ENCODE results near the gene LLPH. TPM values are rescaled to one million over a fixed set of nuclear protein-coding genes. Genes with fewer than 3 reads are reported as not detected.

LLPH gene
- total RNA-seq, 1 donor from 2014 or later, result 19.9 TPM

DNA sequence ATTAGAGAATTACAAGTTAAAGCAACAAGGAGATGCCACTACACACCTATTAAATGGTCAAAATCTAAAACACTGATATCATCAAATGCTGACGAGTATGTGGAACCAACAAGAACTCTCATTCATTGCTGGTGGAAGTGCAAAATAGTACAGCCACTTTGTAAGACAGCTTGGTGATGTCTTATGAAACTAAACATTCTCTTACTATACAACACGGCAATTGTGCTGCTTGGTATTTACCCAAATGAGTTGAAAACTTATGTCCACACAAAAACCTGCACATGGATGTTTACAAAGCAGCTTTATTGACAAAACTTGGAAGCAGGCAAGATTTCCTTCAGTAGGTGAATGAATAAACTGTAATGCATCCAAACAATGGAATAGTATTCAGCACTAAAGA, 36.0 kb upstream of the LLPH start:
- H3K27ac Mint-ChIP-seq, result no peak overlapping the region
- Histone ChIP-seq H3K4me1 (peaks cover 8% of the 10 kb centered on the region), H3K36me3 (peaks cover 3% of the 10 kb centered on the region), H2AFZ (replicated peaks) (no peak overlapping the region), H3K27me3 (no peaks in the 10 kb centered on the region), H3K27ac (no peak overlapping the region), H3K79me2 (ENCODE audit: low read depth) (peaks cover 65% of the 10 kb centered on the region), H3K4me3 (no peak overlapping the region), H4K20me1 (ENCODE audit: low read depth) (no peaks in the 10 kb centered on the region), H3K9me3 (ENCODE audit: low read depth) (no peaks in the 10 kb centered on the region), H3K4me2 (no peak overlapping the region), H3K9ac (no peak overlapping the region), H3F3A (ENCODE audit: low read depth) (peaks cover 22% of the 10 kb centered on the region)
- peaks cover 6% of the 10 kb centered on the region for H3K4me1 Mint-ChIP-seq
- peaks cover 2% of the 10 kb centered on the region for H3K27me3 Mint-ChIP-seq (ENCODE audit: insufficient read depth, low read depth)
- H3K36me3 Mint-ChIP-seq, result peaks cover 29% of the 10 kb centered on the region
- H3K9me3 Mint-ChIP-seq, result peaks cover 28% of the 10 kb centered on the region
- DNase-seq (ENCODE audit: low spot score), result no peak
- TF ChIP-seq EZH2phosphoT487 (IDR thresholded peaks at IDR 0.05) (no peak), EZH2 (IDR thresholded peaks at IDR 0.05) (no peak), CTCF (IDR thresholded peaks at IDR 0.05) (no peak)
- no peak overlapping the region for H3K4me3 Mint-ChIP-seq

DNA sequence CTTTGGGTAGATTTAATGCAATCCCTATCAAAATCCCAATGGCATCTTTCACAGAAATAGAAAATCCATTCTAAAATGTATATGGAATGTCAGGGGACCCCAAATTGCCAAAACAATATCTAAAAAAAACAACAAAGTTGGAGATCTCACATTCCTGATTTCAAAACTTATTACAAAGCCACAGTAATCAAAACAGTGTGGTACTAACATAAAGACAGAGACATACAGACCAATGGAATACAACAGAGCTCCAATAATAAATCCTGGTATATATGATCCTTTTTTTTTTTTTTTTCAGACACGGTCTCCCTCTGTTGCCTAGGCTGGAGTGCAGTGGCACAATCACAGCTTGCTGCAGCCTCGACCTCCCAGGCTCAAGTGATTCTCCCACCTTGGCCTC, 34.6 kb upstream of the LLPH start:
- peaks cover 72% of the 10 kb centered on the region for H3K79me2 ChIP-seq (ENCODE audit: low read depth)
- Mint-ChIP-seq H3K27me3 (ENCODE audit: insufficient read depth, low read depth) (peaks cover 2% of the 10 kb centered on the region), H3K36me3 (peaks cover 30% of the 10 kb centered on the region)

DNA sequence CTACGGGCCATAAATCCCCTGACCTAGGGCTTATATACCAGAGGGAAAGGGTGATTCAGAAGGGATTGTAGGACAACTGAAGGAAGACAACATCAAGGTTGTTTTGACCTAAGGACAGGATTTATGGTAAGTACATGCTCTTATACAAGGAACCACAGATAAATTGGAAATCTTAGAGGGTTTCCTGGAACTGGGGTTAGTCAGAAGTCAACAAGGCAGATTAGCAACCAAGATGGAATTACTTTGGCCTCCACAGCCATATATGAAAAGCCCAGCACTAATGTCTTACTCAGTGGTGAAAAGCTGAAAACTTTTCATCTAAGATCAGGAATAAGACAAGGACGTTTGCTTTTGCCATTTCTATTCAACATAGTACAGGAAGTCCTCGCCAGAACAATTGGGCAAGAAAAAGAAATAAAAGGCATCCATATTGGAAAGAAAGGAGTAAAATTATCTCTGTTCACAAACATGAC, 33.8 kb upstream of the LLPH start:
- TF ChIP-seq EZH2phosphoT487 (IDR thresholded peaks at IDR 0.05) (no peak), EZH2 (IDR thresholded peaks at IDR 0.05) (no peak), CTCF (IDR thresholded peaks at IDR 0.05) (no peak)
- Histone ChIP-seq H3K79me2 (ENCODE audit: low read depth) (peaks cover 72% of the 10 kb centered on the region), H3F3A (ENCODE audit: low read depth) (peaks cover 9% of the 10 kb centered on the region), H3K4me1 (peaks cover 8% of the 10 kb centered on the region), H3K27me3 (no peaks in the 10 kb centered on the region), H3K9me3 (ENCODE audit: low read depth) (no peaks in the 10 kb centered on the region), H3K9ac (no peak overlapping the region), H3K36me3 (peaks cover 3% of the 10 kb centered on the region), H3K4me2 (no peak overlapping the region), H2AFZ (replicated peaks) (no peak overlapping the region), H3K4me3 (no peak overlapping the region), H4K20me1 (ENCODE audit: low read depth) (no peaks in the 10 kb centered on the region), H3K27ac (no peak overlapping the region)
- peaks cover 37% of the 10 kb centered on the region for H3K36me3 Mint-ChIP-seq
- DNase-seq (ENCODE audit: low spot score), result no peak
- H3K27ac Mint-ChIP-seq, result no peak overlapping the region
- H3K9me3 Mint-ChIP-seq, result peaks cover 28% of the 10 kb centered on the region
- H3K4me1 Mint-ChIP-seq, result peaks cover 6% of the 10 kb centered on the region
- peaks cover 2% of the 10 kb centered on the region for H3K27me3 Mint-ChIP-seq (ENCODE audit: insufficient read depth, low read depth)
- no peak overlapping the region for H3K4me3 Mint-ChIP-seq

More for the DNA sequence above, 34.6 kb upstream of the LLPH start:
- Histone ChIP-seq H3K27ac (no peak overlapping the region), H3K36me3 (peaks cover 3% of the 10 kb centered on the region), H2AFZ (replicated peaks) (no peak overlapping the region), H4K20me1 (ENCODE audit: low read depth) (no peaks in the 10 kb centered on the region), H3K27me3 (no peaks in the 10 kb centered on the region), H3F3A (ENCODE audit: low read depth) (peaks cover 17% of the 10 kb centered on the region), H3K9me3 (ENCODE audit: low read depth) (no peaks in the 10 kb centered on the region), H3K9ac (no peak overlapping the region), H3K4me3 (no peak overlapping the region), H3K4me2 (no peak overlapping the region), H3K4me1 (peaks cover 8% of the 10 kb centered on the region)
- DNase-seq (ENCODE audit: low spot score), result no peak
- no peak for TF ChIP-seq EZH2phosphoT487 (IDR thresholded peaks at IDR 0.05)
- no peak for TF ChIP-seq EZH2 (IDR thresholded peaks at IDR 0.05)
- TF ChIP-seq CTCF (IDR thresholded peaks at IDR 0.05), result no peak
- Mint-ChIP-seq H3K27ac (no peak overlapping the region), H3K4me3 (no peak overlapping the region), H3K4me1 (peaks cover 6% of the 10 kb centered on the region), H3K9me3 (peaks cover 28% of the 10 kb centered on the region)

Data from neural progenitor cell (in vitro differentiated cells).